T-helper 1 cell treated with Interleukin-12 subunit alpha and Interleukin-12 subunit beta and Interleukin-4 antibody, amounts not matched to agents 30 ng/mL and 1 ng/mL, for 36 hours (primary cell): ENCODE measurements around the gene DNAJB8. TPM values are rescaled to one million over a fixed set of nuclear protein-coding genes. Genes with fewer than 3 reads are reported as not detected.

Experiments used
- intact Hi-C: fragments of 100-400 bp; cut with micrococcal nuclease; formaldehyde crosslinking; loops from one replicate; pipeline ENCODE4 v1.15.1; 2024
- total RNA-seq: library from RNA; stranded (reverse); gene quantifications from 2 replicates; pipeline ENCODE4 v1.2.3, GENCODE V29; 2022

The DNAJB8 gene
- total RNA-seq, 1 donor from 2014 or later: not detected

GRCh38 chr3:128468791-128469527 lies 2.3 kb upstream of the DNAJB8 start:
- intact Hi-C loops: no loop called here

GRCh38 chr3:128468285-128468790 lies 1.6 kb upstream of the DNAJB8 start:
- intact Hi-C loops: no loop called here

GRCh38 chr3:128464702-128465101 lies 2.0 kb downstream of the DNAJB8 start:
- intact Hi-C loops: no loop called here

- intact Hi-C loops: no loop called here
These were observed 2.5 kb downstream of the DNAJB8 start for GRCh38 chr3:128464188-128464587.

- intact Hi-C loops: no loop called here
These were observed 2.9 kb downstream of the DNAJB8 start for GRCh38 chr3:128463771-128464170.

GRCh38 chr3:128463354-128463753 lies 3.3 kb downstream of the DNAJB8 start:
- intact Hi-C loops: no loop called here

- intact Hi-C loops: no loop called here
These were observed 3.8 kb downstream of the DNAJB8 start for GRCh38 chr3:128462931-128463330.

- intact Hi-C loops: no loop called here
These were observed 4.3 kb downstream of the DNAJB8 start for GRCh38 chr3:128462341-128462910.

GRCh38 chr3:128461731-128462130 lies 5.0 kb downstream of the DNAJB8 start:
- intact Hi-C loops: no loop called here

- intact Hi-C loops: no loop called here
These were observed 7.2 kb downstream of the DNAJB8 start for GRCh38 chr3:128459461-128459820.

GRCh38 chr3:128458746-128459460 lies 7.8 kb downstream of the DNAJB8 start:
- intact Hi-C loops: no loop called here

GRCh38 chr3:128457937-128458336 lies 8.8 kb downstream of the DNAJB8 start:
- intact Hi-C loops: no loop called here

- intact Hi-C loops: no loop called here
These were observed 9.6 kb downstream of the DNAJB8 start for GRCh38 chr3:128456776-128457715.

- intact Hi-C loops: no loop called here
These were observed 10.6 kb downstream of the DNAJB8 start for GRCh38 chr3:128455786-128456748.

- intact Hi-C loops: no loop called here
These were observed 11.6 kb downstream of the DNAJB8 start for GRCh38 chr3:128455116-128455515.

GRCh38 chr3:128454310-128454618 lies 12.4 kb downstream of the DNAJB8 start:
- intact Hi-C loops: no loop called here

GRCh38 chr3:128453501-128454309 lies 13.0 kb downstream of the DNAJB8 start:
- intact Hi-C loops: no loop called here

- intact Hi-C loops: no loop called here
These were observed 13.9 kb downstream of the DNAJB8 start for GRCh38 chr3:128452678-128453275.

- intact Hi-C loops: no loop called here
These were observed 14.6 kb downstream of the DNAJB8 start for GRCh38 chr3:128452120-128452519.
